Eye (tissue), 1 donor: ENCODE measurements around the gene TMEM156.
A peak's percentile ranks its signal among the peaks of the same experiment; 100 is the strongest.

Source experiments
- DNase-seq: peaks from one replicate; pipeline ENCODE4 v3.0.0-alpha.2; 2015

TMEM156 gene

GRCh38 chr4:38920677-38921076 lies 111.5 kb downstream of the TMEM156 start:
- peak; percentile 53 for DNase-seq

- DNase-seq = no peak
Measured at GRCh38 chr4:38920186-38920585, 112.0 kb downstream of the TMEM156 start.

GRCh38 chr4:38919494-38919893 lies 112.7 kb downstream of the TMEM156 start:
- no peak for DNase-seq

DNA sequence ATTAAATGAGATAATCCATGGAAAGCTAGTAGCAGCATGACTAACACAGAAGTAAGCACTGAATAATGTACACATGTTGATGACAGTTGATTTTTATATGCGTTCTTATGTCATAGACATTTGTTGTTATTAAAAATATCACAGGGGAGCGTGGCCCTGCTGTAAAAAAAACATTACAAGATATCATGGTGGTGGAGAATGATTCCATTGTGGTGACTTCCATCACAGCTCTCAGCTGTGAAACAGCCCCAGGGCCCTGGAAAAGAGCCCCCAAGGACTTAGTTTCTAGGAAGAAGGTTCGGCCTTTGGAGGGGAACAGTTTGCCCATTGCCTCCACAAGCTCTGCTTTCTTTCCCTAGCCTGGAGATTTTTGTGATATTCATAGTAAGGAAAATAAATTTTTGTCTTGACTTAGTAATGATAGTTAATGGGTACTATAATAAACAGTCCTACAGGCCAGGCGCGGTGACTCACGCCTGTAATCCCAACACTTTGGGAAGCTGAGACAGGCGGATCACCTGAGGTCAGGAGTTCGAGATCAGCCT lies 114.7 kb downstream of the TMEM156 start:
- no peak for DNase-seq
